GM12891 (cell line): Measurements from ENCODE around the gene TEPSIN.

Experiments used
- DNase-seq: peaks from one replicate; pipeline ENCODE4 v3.0.0; 2011; ENCODE audit warnings: low spot score; ENCODE audit not compliant: insufficient read length
- FAIRE-seq: peaks from 2 replicates; lab custom pipeline; 2011; peaks lifted over from hg19 to GRCh38; lab: Jason Lieb, UNC
- PAX5 ChIP-seq: IDR thresholded peaks from 2 replicates; pipeline ENCODE4 v1.6.1; 2011; ENCODE audit warnings: low read length, moderate library complexity, mild to moderate bottlenecking; ENCODE audit not compliant: insufficient read depth, severe bottlenecking
- POLR2A ChIP-seq: IDR thresholded peaks from 2 replicates; pipeline ENCODE4 v1.6.1; 2011; ENCODE audit warnings: low read depth, low read length, control low read depth
- POLR2AphosphoS5 ChIP-seq: IDR thresholded peaks from 2 replicates; pipeline ENCODE4 v1.6.1; 2011; ENCODE audit warnings: low read depth, low read length, control low read depth
- POU2F2 ChIP-seq: IDR thresholded peaks from 2 replicates; pipeline ENCODE4 v1.6.1; 2011; ENCODE audit warnings: low read depth, mild to moderate bottlenecking, control low read depth, low read length, moderate library complexity
- SPI1 ChIP-seq: IDR thresholded peaks from 2 replicates; pipeline ENCODE4 v1.6.1; 2011; ENCODE audit warnings: low read depth, low read length, control low read depth
- TAF1 ChIP-seq: IDR thresholded peaks from 2 replicates; pipeline ENCODE4 v1.6.1; 2011; ENCODE audit warnings: low read depth, low read length, control low read depth

TEPSIN gene

GRCh38 chr17:81223762-81224130 lies 15.1 kb downstream of the TEPSIN start:
- TF ChIP-seq POLR2A (no peak), SPI1 (no peak), POU2F2 (no peak), TAF1 (no peak), POLR2AphosphoS5 (no peak)

GRCh38 chr17:81222906-81223761 lies 15.7 kb downstream of the TEPSIN start, which contains the start of gene CEP131:
Gene CEP131, minus strand, starts transcription at chr17:81222965. Its CDS starts 2,909 bp downstream, at chr17:81220056.
- FAIRE-seq = peak; percentile 98
- no peak for TF ChIP-seq SPI1
- peak; percentile 35 for TF ChIP-seq PAX5
- peak; percentile 100 for DNase-seq

More at GRCh38 chr17:81223762-81224130, 15.1 kb downstream of the TEPSIN start:
- DNase-seq (no peak), FAIRE-seq (peak; percentile 5)

- FAIRE-seq (no peak), DNase-seq (no peak)
- no peak for TF ChIP-seq TAF1
- no peak for TF ChIP-seq POLR2A
- TF ChIP-seq POLR2AphosphoS5 = no peak
- TF ChIP-seq POU2F2 = no peak
- TF ChIP-seq SPI1 = no peak
- TF ChIP-seq PAX5 = no peak
Measured at GRCh38 chr17:81222620-81222905, 16.3 kb downstream of the TEPSIN start.

GRCh38 chr17:81221842-81222619 lies 16.8 kb downstream of the TEPSIN start:
- FAIRE-seq (no peak), DNase-seq (no peak)
- TF ChIP-seq POLR2AphosphoS5 = no peak
- TF ChIP-seq TAF1 = no peak
- TF ChIP-seq POU2F2 = no peak
- no peak for TF ChIP-seq POLR2A
- no peak for TF ChIP-seq SPI1
- TF ChIP-seq PAX5 = no peak

- TF ChIP-seq SPI1 (no peak), PAX5 (no peak), POU2F2 (no peak), POLR2A (no peak), TAF1 (no peak), POLR2AphosphoS5 (no peak)
- FAIRE-seq = no peak
Measured at GRCh38 chr17:81221371-81221841, 17.4 kb downstream of the TEPSIN start.

GRCh38 chr17:81219476-81220180 lies 19.2 kb downstream of the TEPSIN start:
- DNase-seq (no peak), FAIRE-seq (no peak)
- TF ChIP-seq POLR2AphosphoS5 = no peak
- TF ChIP-seq SPI1 = no peak
- TF ChIP-seq POU2F2 = no peak
- no peak for TF ChIP-seq TAF1
- TF ChIP-seq POLR2A = no peak
- no peak for TF ChIP-seq PAX5

More at GRCh38 chr17:81221371-81221841, 17.4 kb downstream of the TEPSIN start:
- DNase-seq = no peak

- DNase-seq (no peak), FAIRE-seq (no peak)
- TF ChIP-seq POU2F2 = no peak
- TF ChIP-seq SPI1 = no peak
- TF ChIP-seq POLR2AphosphoS5 = no peak
Measured at GRCh38 chr17:81218991-81219390, 19.9 kb downstream of the TEPSIN start.

GRCh38 chr17:81218459-81218858 lies 20.4 kb downstream of the TEPSIN start:
- DNase-seq = no peak
- no peak for TF ChIP-seq SPI1
- no peak for TF ChIP-seq TAF1
- TF ChIP-seq PAX5 = no peak
- TF ChIP-seq POLR2A = no peak
- FAIRE-seq = no peak

- DNase-seq (no peak), FAIRE-seq (no peak)
- TF ChIP-seq TAF1 (no peak), POLR2A (no peak), POLR2AphosphoS5 (no peak)
Measured at GRCh38 chr17:81217491-81217890, 21.4 kb downstream of the TEPSIN start.

GRCh38 chr17:81213978-81214377 lies 24.9 kb downstream of the TEPSIN start:
- no peak for FAIRE-seq
- no peak for DNase-seq
- TF ChIP-seq SPI1 = no peak
- no peak for TF ChIP-seq POLR2A
- no peak for TF ChIP-seq POU2F2
- no peak for TF ChIP-seq POLR2AphosphoS5
- TF ChIP-seq TAF1 = no peak
- TF ChIP-seq PAX5 = no peak
